NCI-H2081 (cell line): Measurements from ENCODE around the gene KRTAP4-16.
"Not testable (repeated sequence)": the region's sequence is repeated elsewhere in the genome, so short reads cannot be mapped to it uniquely, and the experiment has no call there.

ENCODE experiments used
- DNase-seq, 2 experiments: peaks; one replicate each; lab custom pipeline; 2025; lab: John Stamatoyannopoulos, UW

Gene KRTAP4-16

GRCh38 chr17:41119696-41120690 is 18.0 kb upstream of the KRTAP4-16 start:
- DNase-seq, result not testable (repeated sequence)

- no peak for DNase-seq
Observed at GRCh38 chr17:41118721-41119120, 16.7 kb upstream of the KRTAP4-16 start.

GRCh38 chr17:41117846-41118386 is 15.9 kb upstream of the KRTAP4-16 start, which contains the start of gene KRTAP4-11:
TSS of gene KRTAP4-11 (minus strand) at chr17:41118373. CDS start at chr17:41118315, 58 bp downstream.
- not testable (repeated sequence) for DNase-seq

- no peak for DNase-seq
Observed at GRCh38 chr17:41116297-41116696, 14.3 kb upstream of the KRTAP4-16 start.

- no peak for DNase-seq
Observed at GRCh38 chr17:41111151-41111885, 9.3 kb upstream of the KRTAP4-16 start.

- not testable (repeated sequence) for DNase-seq
Observed at GRCh38 chr17:41108728-41109386, 6.8 kb upstream of the KRTAP4-16 start.

GRCh38 chr17:41107941-41108450 is 6.0 kb upstream of the KRTAP4-16 start:
- no peak for DNase-seq

GRCh38 chr17:41105347-41105746 is 3.3 kb upstream of the KRTAP4-16 start, which contains the start of gene KRTAP4-9:
TSS of gene KRTAP4-9 (plus strand) at chr17:41105389. CDS start at chr17:41105389, 0 bp downstream.
- not testable (repeated sequence) for DNase-seq

GRCh38 chr17:41104386-41105038 is 2.5 kb upstream of the KRTAP4-16 start:
- not testable (repeated sequence) for DNase-seq

GRCh38 chr17:41103896-41104295 is 1.9 kb upstream of the KRTAP4-16 start:
- DNase-seq, result no peak

GRCh38 chr17:41099682-41100480 is 2.1 kb downstream of the KRTAP4-16 start:
- DNase-seq, result not testable (repeated sequence)

GRCh38 chr17:41098481-41098880 is 3.5 kb downstream of the KRTAP4-16 start:
- DNase-seq, result no peak

GRCh38 chr17:41098042-41098441 is 4.0 kb downstream of the KRTAP4-16 start, which contains the start of gene KRTAP4-8:
TSS of gene KRTAP4-8 (minus strand) at chr17:41098142. CDS start at chr17:41098084, 58 bp downstream.
- DNase-seq, result no peak

- no peak for DNase-seq
Observed at GRCh38 chr17:41096055-41096454, 6.0 kb downstream of the KRTAP4-16 start.

- DNase-seq, result not testable (repeated sequence)
Observed at GRCh38 chr17:41088760-41089352, 13.2 kb downstream of the KRTAP4-16 start.

- DNase-seq, result not testable (repeated sequence)
Observed at GRCh38 chr17:41084100-41084856, 17.7 kb downstream of the KRTAP4-16 start, which contains the start of gene KRTAP4-7. TSS of gene KRTAP4-7 (plus strand) at chr17:41084150. CDS start at chr17:41084207, 57 bp downstream.

GRCh38 chr17:41083427-41083826 is 18.6 kb downstream of the KRTAP4-16 start:
- DNase-seq, result not testable (repeated sequence)

- no peak for DNase-seq
Observed at GRCh38 chr17:41082626-41083025, 19.4 kb downstream of the KRTAP4-16 start.
